Activated CD4-positive, alpha-beta memory T cell treated with anti-CD3 and anti-CD28 coated beads, Interleukin-2, amount 10 ng/mL, durations not matched to agents 7 days and 5 days (primary cell): Measurements from ENCODE around the gene SH2D4B. TPM values are rescaled to one million over a fixed set of nuclear protein-coding genes. Genes with fewer than 3 reads are reported as not detected.
A peak's percentile ranks its signal among the peaks of the same experiment; 100 is the strongest.

ENCODE experiments used
- CTCF ChIA-PET: fragments of 350-600 bp; sonication (Branson Sonifier 250); formaldehyde crosslinking; loops from one replicate; lab custom pipeline; 2021; ENCODE audit warnings: antibody characterized with exemption, inconsistent platforms; lab: Charles Lee
- POLR2A ChIA-PET: fragments of 350-600 bp; sonication (Branson Sonifier 250); formaldehyde crosslinking; loops from one replicate; lab custom pipeline; 2021; ENCODE audit warnings: antibody characterized with exemption; lab: Charles Lee
- DNase-seq: peaks from one replicate; pipeline ENCODE4 v3.0.0-alpha.2; 2020
- H3K27ac Mint-ChIP-seq: one replicate; pipeline ENCODE4 v1.8.0; 2021; ENCODE audit warnings: mild to moderate bottlenecking, mixed read lengths
- H3K27me3 Mint-ChIP-seq: one replicate; pipeline ENCODE4 v1.8.0; 2021; ENCODE audit warnings: mixed read lengths
- H3K36me3 Mint-ChIP-seq: one replicate; pipeline ENCODE4 v1.8.0; 2021; ENCODE audit warnings: low read depth, mixed read lengths
- H3K4me1 Mint-ChIP-seq: one replicate; pipeline ENCODE4 v1.8.0; 2021; ENCODE audit warnings: mixed read lengths
- H3K4me3 Mint-ChIP-seq: one replicate; pipeline ENCODE4 v1.8.0; 2021; ENCODE audit warnings: mild to moderate bottlenecking, mixed read lengths
- H3K9me3 Mint-ChIP-seq: one replicate; pipeline ENCODE4 v1.8.0; 2021; ENCODE audit warnings: mixed read lengths
- total RNA-seq, 2 experiments: library from RNA; stranded (reverse); gene quantifications; one replicate each; pipeline ENCODE4 v1.2.3, GENCODE V29; 2021

The SH2D4B gene
- total RNA-seq, 2 experiments from 2014 or later = 0.13 to 0.15 TPM

DNA sequence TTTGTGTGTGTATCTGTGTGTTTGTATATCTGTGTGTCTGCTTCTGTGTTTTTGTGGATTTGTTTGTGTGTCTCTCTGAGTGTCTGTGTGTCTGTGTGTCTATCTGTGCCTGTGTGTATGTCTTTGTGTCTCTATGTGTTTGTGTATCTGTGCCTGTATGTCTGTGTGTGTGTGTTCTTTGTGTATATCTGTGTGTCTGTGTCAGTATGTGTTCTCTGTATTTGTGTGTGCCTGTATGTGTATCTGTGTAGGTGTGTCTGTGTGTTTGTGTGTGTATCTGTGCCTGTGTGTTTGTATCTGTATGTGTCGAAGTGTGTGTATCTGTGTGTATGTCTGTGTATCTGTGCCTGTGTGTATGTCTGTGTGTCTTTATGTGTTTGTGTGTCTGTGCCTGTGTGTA is 118.2 kb downstream of the SH2D4B start:
- CTCF ChIA-PET = no interaction called here
- POLR2A ChIA-PET = no interaction called here
- H3K27ac Mint-ChIP-seq = no peak overlapping the region
- H3K4me3 Mint-ChIP-seq = no peak overlapping the region
- no peak for DNase-seq
- peaks cover 4% of the 10 kb centered on the region for H3K27me3 Mint-ChIP-seq
- H3K36me3 Mint-ChIP-seq = no peaks in the 10 kb centered on the region
- no peaks in the 10 kb centered on the region for H3K4me1 Mint-ChIP-seq
- no peaks in the 10 kb centered on the region for H3K9me3 Mint-ChIP-seq

DNA sequence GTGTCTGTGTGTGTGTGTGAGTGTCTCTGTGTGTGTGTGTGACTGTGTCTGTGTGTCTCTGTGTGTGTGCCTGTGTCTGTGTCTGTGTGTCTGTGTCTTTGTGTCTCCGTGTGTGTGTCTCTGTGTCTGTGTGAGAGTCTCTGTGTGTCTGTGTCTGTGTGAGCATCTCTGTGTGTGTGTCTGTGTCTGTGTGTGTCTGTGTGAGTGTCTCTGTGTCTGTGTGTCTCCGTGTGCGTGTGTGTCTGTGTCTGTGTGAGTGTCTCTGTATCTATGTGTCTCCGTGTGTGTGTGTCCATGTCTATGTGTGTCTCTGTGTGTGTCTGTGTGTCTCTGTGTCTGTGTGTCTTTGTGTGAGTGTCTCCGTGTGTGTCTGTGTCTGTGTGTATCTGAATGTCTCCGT is 120.4 kb downstream of the SH2D4B start:
- POLR2A ChIA-PET = no interaction called here
- Mint-ChIP-seq H3K36me3 (no peaks in the 10 kb centered on the region), H3K9me3 (no peaks in the 10 kb centered on the region), H3K27ac (no peak overlapping the region), H3K27me3 (peaks cover 6% of the 10 kb centered on the region), H3K4me1 (no peaks in the 10 kb centered on the region), H3K4me3 (no peak overlapping the region)
- DNase-seq = no peak
- CTCF ChIA-PET = no interaction called here

DNA sequence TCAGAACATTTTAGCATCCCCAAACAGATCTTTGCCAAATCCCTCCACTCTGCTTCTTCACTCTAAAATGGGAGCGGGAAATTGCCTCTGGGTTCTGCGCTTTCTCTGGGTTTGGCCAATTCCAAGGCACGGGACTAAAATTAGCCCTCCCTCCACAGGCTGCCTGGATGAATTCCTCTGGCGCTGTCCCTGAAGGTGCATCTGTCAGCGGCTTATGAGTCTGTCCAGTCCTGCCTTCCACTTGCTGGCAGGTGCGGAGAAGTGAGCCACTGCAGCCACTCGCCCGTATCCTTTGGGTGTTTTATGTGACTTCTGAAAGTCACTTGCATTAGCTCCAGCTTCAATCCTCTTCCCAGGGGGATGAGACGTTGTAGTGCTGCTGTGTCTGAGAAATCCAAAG is 121.6 kb downstream of the SH2D4B start:
- no peaks in the 10 kb centered on the region for H3K4me1 Mint-ChIP-seq
- POLR2A ChIA-PET = no interaction called here
- no peak for DNase-seq
- no peaks in the 10 kb centered on the region for H3K36me3 Mint-ChIP-seq
- no peak overlapping the region for H3K27ac Mint-ChIP-seq
- CTCF ChIA-PET = no interaction called here
- peaks cover 6% of the 10 kb centered on the region for H3K27me3 Mint-ChIP-seq
- no peaks in the 10 kb centered on the region for H3K9me3 Mint-ChIP-seq
- H3K4me3 Mint-ChIP-seq = no peak overlapping the region

DNA sequence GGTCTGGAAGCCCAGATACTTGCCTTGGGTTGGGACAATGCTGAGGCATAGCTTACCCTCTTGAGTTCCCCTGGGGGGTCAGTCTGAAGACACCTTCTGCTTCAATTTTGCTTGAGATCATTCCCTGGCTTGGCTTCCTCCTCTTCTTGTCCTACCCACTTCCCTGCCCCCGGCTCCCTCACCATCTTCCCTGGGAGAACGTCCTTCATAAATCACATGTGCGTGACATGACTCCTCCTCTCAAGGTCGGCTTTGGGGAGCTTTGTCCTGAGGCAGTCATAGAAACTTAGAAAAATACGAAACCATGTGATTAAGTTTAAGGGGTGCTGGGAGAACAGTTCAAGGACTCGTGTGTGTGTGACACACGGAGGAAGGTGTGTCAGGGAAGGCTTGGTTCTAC is 122.6 kb downstream of the SH2D4B start:
- Mint-ChIP-seq H3K36me3 (no peaks in the 10 kb centered on the region), H3K4me1 (no peaks in the 10 kb centered on the region), H3K9me3 (no peaks in the 10 kb centered on the region), H3K4me3 (no peak overlapping the region), H3K27me3 (peaks cover 6% of the 10 kb centered on the region), H3K27ac (no peak overlapping the region)
- ChIA-PET CTCF (interaction anchor here (1.4 to 3.0 kb wide), 2 partner anchors 9 to 154 kb away, joined by 3 to 13 read pairs; no protein-coding TSS in a partner anchor), POLR2A (no interaction called here)
- DNase-seq = no peak

DNA sequence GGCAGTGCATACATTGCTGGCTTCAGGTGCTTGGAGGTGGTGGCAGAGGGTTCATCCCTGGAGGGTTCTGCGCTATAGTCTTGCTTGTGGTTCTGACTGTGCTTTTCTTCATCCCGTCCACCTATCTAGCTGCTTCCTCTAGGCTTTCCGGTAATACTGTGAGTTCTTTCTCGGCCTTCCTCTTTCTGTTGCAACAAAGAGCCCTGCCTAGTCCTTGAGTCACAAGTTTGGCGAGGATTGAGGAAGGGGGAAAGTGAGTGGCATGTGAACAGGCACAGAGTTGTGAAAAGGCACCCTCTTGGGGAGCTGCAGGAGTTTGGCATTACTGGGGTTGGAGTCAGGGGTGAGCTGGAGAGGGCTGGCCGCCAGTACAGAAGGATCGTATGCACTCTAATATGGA is 123.0 kb downstream of the SH2D4B start:
- Mint-ChIP-seq H3K4me3 (no peak overlapping the region), H3K9me3 (no peaks in the 10 kb centered on the region)
- POLR2A ChIA-PET = no interaction called here

DNA sequence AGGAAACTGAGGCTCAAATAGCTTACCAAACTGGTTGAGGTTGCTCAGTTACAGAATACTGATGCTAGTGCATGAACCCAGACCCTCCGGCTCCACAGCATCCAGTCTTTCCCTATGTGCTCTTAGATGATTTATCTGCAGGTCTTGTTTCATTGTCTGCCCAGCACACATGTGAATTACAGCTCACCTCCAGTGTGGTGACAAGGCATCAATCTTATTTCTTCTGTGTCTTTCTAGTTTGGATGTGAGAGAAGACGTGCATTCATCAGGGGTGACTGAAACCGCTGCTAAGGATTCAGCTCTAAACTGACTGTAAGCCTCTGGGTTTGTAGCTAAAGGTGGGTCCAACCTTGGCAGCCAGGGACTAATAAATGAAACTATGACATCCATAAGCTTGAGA is 123.8 kb downstream of the SH2D4B start:
- Mint-ChIP-seq H3K4me1 (no peaks in the 10 kb centered on the region), H3K36me3 (no peaks in the 10 kb centered on the region), H3K27me3 (peaks cover 6% of the 10 kb centered on the region), H3K4me3 (no peak overlapping the region), H3K9me3 (no peaks in the 10 kb centered on the region), H3K27ac (no peak overlapping the region)
- DNase-seq = no peak
- ChIA-PET CTCF (interaction anchor here (0.8 to 3.1 kb wide), 8 partner anchors 10 to 217 kb away, joined by 3 to 15 read pairs (median 4); no protein-coding TSS in a partner anchor), POLR2A (no interaction called here)

More for the DNA sequence above, 123.0 kb downstream of the SH2D4B start:
- DNase-seq = no peak
- H3K36me3 Mint-ChIP-seq = no peaks in the 10 kb centered on the region
- no peaks in the 10 kb centered on the region for H3K4me1 Mint-ChIP-seq
- CTCF ChIA-PET = interaction anchor here (1.4 to 3.0 kb wide), 2 partner anchors 9 to 155 kb away, joined by 3 to 13 read pairs; no protein-coding TSS in a partner anchor
- H3K27me3 Mint-ChIP-seq = peaks cover 6% of the 10 kb centered on the region
- H3K27ac Mint-ChIP-seq = no peak overlapping the region

DNA sequence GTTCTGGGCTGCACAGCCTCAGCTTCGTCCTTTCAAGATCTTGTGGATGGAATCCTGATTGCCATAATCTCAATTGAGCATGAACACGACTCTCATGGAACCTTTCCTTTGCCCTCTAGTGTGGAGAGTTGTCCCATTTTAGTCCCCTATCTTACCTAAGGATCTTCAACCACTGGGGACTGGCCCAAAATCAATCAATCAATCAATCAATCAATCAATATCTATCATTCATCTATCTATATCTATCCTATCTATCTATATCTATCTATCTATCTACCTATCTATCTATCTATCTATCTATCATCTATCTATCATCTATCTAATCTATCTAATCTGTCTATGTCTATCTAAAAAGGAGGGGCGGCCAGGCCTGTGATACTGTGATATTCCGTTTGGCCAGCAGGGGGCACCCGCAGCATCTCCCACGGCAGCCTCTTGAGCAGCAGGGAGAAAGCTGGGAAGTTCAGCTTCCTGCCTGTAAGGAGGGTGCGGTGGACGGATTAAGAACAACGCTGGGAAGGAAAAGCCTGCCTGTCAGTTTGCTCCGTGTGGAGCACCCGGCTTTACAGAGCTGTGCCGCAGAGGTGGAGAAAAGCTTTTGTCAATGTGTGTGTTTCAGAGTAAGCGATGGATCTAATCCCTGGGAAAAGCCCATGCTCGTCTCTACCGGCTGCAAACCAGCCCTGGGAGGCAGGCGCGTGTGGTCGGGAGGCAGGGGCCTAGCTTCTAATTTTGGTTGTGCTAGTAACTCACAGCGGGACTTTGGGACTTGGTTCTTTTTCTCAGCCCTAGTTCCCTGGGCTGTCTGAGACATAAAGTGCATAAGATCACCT is 124.9 kb downstream of the SH2D4B start:
- Mint-ChIP-seq H3K4me1 (no peaks in the 10 kb centered on the region), H3K9me3 (no peaks in the 10 kb centered on the region), H3K27me3 (peaks cover 6% of the 10 kb centered on the region), H3K4me3 (no peak overlapping the region), H3K27ac (no peak overlapping the region), H3K36me3 (no peaks in the 10 kb centered on the region)
- ChIA-PET POLR2A (no interaction called here), CTCF (interaction anchor here (0.6 to 3.1 kb wide), 17 partner anchors 9 to 299 kb away, joined by 3 to 15 read pairs (median 4); no protein-coding TSS in a partner anchor)
- DNase-seq = peak; percentile 67

DNA sequence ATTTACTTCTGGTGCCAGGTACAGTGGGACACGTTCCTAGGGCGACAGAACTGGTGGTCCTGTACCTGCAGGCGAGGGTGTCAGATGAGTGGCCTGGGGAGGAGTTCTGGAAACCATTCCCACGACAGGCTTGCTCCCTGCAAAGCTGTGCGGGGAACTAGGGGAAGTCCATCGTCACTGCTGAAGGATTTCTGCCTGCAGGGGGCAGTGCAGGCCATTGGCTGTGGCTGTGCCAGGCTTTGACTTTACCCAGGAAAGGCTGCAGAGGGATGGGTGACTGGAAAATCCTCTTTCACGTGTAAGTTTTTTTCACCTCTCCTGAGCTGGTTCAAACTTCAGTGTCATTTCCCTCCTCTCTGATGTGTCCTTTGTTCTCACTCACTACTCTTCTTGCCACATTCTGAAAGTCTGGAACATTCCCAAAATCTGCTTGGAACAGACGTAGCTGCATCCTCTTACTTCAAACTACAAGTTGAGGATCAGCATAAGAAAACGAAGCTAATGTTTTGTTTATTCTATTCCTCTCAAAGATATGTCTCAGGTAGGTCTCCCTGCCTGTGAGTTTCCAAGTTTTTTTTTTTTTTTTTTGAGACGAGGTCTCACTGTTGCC is 126.5 kb downstream of the SH2D4B start:
- H3K4me1 Mint-ChIP-seq = no peaks in the 10 kb centered on the region
- no peaks in the 10 kb centered on the region for H3K36me3 Mint-ChIP-seq

DNA sequence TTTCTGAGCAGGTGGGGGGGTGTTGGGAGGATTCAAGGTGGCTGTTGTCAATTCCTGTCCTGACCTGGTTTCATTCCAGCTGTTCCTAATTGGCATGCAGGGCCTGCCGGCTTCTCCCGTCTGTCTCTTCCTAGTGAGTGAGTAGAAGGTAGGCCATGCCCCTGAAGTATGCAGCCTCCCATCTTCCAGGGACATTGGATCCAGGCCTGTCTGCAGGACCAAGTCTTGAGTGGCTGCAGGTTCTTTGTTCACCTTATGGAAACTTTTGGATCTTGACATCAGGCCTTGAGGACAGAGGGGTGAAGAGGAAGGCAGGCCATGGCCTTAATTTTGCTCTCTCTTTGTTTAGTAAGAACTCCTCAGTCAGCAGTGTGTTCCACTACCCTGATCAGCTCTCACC is 131.8 kb downstream of the SH2D4B start:
- ChIA-PET CTCF (no interaction called here), POLR2A (no interaction called here)
- H3K27ac Mint-ChIP-seq = no peak overlapping the region
- H3K4me1 Mint-ChIP-seq = no peaks in the 10 kb centered on the region
- no peak overlapping the region for H3K4me3 Mint-ChIP-seq
- H3K9me3 Mint-ChIP-seq = no peaks in the 10 kb centered on the region
- peaks cover 1% of the 10 kb centered on the region for H3K27me3 Mint-ChIP-seq
- no peaks in the 10 kb centered on the region for H3K36me3 Mint-ChIP-seq
- no peak for DNase-seq

More for the DNA sequence above, 126.5 kb downstream of the SH2D4B start:
- H3K4me3 Mint-ChIP-seq = no peak overlapping the region
- POLR2A ChIA-PET = no interaction called here
- DNase-seq = peak; percentile 50
- CTCF ChIA-PET = interaction anchor here (0.5 to 3.1 kb wide), 11 partner anchors 9 to 1494 kb away, joined by 3 to 10 read pairs (median 3); no protein-coding TSS in a partner anchor
- no peaks in the 10 kb centered on the region for H3K9me3 Mint-ChIP-seq
- peaks cover 6% of the 10 kb centered on the region for H3K27me3 Mint-ChIP-seq
- H3K27ac Mint-ChIP-seq = no peak overlapping the region

DNA sequence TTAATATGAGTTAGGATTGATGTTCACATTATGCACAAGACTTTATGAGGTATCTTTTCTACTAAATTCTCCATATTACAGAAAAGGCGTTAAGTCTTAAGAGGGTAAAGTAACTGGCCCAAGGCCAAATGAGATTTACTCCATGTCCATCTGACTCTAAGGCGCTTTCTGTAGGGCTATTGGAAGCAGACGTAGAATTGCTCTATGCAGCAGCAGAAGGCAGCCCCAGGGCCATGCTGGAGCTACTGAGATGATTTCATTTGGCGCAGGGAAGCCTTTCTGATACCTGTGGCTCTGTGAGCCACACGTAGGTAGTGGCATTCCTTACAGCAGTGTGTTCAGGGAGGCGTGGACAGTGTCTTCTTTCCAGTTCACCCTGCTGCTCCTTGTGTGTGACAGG is 133.1 kb downstream of the SH2D4B start:
- peaks cover 1% of the 10 kb centered on the region for H3K27me3 Mint-ChIP-seq
- no peak overlapping the region for H3K27ac Mint-ChIP-seq
- H3K9me3 Mint-ChIP-seq = no peaks in the 10 kb centered on the region
- CTCF ChIA-PET = interaction anchor here (3.4 kb wide), 1 partner anchor 8 kb away, joined by 15 read pairs; no protein-coding TSS in a partner anchor
- H3K36me3 Mint-ChIP-seq = no peaks in the 10 kb centered on the region
- no peak overlapping the region for H3K4me3 Mint-ChIP-seq
- H3K4me1 Mint-ChIP-seq = no peaks in the 10 kb centered on the region
- no peak for DNase-seq
- POLR2A ChIA-PET = no interaction called here

DNA sequence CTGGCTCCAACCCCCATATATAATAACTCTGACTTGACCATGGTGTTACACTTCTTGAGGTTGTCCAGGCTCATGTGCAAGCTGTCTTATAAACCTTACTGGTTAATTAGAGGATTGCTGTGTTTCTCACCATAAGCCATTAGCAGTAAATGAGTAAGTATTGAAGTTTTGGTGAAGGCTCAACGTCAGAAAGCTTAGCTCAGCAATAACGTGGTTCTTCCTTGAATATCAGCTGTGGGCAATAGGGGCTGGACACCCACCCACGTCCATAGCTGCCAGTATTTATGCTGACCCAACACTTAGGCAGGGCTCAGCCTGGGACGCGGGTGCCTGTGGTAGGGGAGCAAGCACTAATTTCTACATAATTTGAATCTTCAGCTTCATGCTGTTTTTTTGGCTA is 134.1 kb downstream of the SH2D4B start:
- CTCF ChIA-PET = interaction anchor here (0.8 to 3.4 kb wide), 2 partner anchors 9 to 75 kb away, joined by 4 to 15 read pairs; no protein-coding TSS in a partner anchor
- Mint-ChIP-seq H3K4me1 (no peaks in the 10 kb centered on the region), H3K27me3 (peaks cover 1% of the 10 kb centered on the region), H3K36me3 (no peaks in the 10 kb centered on the region), H3K27ac (no peak overlapping the region), H3K4me3 (no peak overlapping the region), H3K9me3 (no peaks in the 10 kb centered on the region)
- POLR2A ChIA-PET = no interaction called here
- DNase-seq = no peak

DNA sequence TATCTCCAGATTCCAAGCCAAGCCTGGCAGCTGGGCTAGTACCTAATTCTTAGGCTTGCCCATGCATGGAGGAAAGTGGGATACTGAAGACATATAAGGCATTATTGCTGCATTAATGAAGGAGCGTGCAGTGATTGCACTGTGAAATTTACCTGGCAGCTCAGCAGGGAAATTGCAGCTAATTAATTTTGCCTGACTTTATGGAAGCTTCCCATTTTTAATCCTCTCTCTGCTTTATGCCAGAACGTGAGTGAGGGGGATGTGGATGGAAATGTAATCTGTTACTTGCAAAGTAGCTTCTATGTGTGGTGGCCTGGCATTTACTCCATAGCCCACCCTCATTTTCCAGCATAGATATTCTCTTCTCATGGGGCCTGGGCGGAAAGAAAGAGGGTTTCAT is 134.9 kb downstream of the SH2D4B start:
- no peaks in the 10 kb centered on the region for H3K9me3 Mint-ChIP-seq
- DNase-seq = no peak
- H3K27me3 Mint-ChIP-seq = peaks cover 1% of the 10 kb centered on the region
- no peak overlapping the region for H3K4me3 Mint-ChIP-seq
- ChIA-PET CTCF (interaction anchor here (0.7 to 3.4 kb wide), 2 partner anchors 8 to 10 kb away, joined by 3 to 15 read pairs; no protein-coding TSS in a partner anchor), POLR2A (no interaction called here)
- H3K4me1 Mint-ChIP-seq = no peaks in the 10 kb centered on the region
- H3K27ac Mint-ChIP-seq = no peak overlapping the region
- no peaks in the 10 kb centered on the region for H3K36me3 Mint-ChIP-seq

DNA sequence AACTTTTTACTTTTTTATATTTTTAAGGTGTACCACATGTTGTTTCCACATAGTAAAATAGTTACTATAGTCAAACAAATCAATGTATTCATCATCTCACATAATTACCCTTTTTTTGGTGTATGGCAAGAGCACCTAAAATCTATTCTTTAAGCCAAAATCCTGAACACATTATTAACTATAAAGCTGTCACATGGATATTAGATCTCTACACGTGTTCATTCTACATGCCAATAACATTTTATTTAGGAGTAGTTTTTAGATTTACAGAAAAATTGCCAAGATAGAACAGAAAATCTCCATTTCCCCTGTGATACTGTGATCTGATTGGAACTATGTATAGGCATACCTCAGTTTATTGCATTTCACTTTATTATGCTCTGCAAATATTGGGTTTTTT is 137.1 kb downstream of the SH2D4B start:
- Mint-ChIP-seq H3K36me3 (no peaks in the 10 kb centered on the region), H3K27ac (no peak overlapping the region), H3K27me3 (peaks cover 1% of the 10 kb centered on the region), H3K4me1 (no peaks in the 10 kb centered on the region), H3K4me3 (no peak overlapping the region), H3K9me3 (no peaks in the 10 kb centered on the region)
- ChIA-PET CTCF (interaction anchor here (1.2 to 1.6 kb wide), 2 partner anchors 12 to 25 kb away, joined by 4 read pairs; no protein-coding TSS in a partner anchor), POLR2A (no interaction called here)
- no peak for DNase-seq
